ENCODE measurements around the gene TDRD9. TPM values are rescaled to one million over a fixed set of nuclear protein-coding genes. Genes with fewer than 3 reads are reported as not detected.

Gene TDRD9
- total RNA-seq, 2 donors from 2014 or later: 1.1 to 2.1 TPM

DNA sequence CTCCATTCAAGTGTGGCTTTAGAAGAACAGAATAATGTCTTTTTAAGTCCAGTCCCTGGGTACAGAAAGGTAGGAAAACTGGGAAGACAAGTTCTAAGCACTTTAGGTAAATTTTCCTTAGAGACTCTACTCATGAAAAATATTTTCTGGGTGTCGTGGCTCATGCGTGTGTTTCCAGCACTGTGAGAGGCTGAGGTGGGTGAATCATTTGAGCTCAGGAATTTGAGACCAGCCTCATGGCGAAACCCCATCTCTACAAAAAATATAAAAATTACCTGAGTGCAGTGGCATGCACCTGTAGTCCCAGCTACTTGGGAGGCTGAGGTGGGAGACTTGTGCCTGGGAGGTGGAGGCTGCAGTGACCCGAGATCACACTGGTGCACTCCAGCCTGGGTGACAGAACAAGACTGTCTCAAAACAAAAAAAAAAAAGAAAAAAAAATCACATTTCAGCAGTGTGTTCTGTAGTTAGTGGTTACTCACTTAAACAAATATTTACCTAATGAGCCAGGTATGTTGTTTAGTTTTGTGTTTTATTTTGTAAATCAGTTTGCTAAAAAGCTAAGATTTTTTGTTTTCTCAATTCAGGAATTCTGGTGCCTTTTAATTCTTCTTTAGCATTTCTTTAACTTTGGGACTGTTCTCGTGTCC lies 66.4 kb downstream of the TDRD9 start:
- DNase-seq (ENCODE audit: low spot score) (no peak), ATAC-seq (no peak)
- H3K27ac Mint-ChIP-seq: no peak overlapping the region
- H3K4me3 Mint-ChIP-seq: no peak overlapping the region
- no peaks in the 10 kb centered on the region for H3K36me3 Mint-ChIP-seq
- peaks cover 6 to 26% of the 10 kb centered on the region in 2 donors for H3K27me3 Mint-ChIP-seq
- H3K4me1 Mint-ChIP-seq (ENCODE audit: low read depth in 2 of 2): no peaks in the 10 kb centered on the region
- no peaks in the 10 kb centered on the region for H3K9me3 Mint-ChIP-seq

DNA sequence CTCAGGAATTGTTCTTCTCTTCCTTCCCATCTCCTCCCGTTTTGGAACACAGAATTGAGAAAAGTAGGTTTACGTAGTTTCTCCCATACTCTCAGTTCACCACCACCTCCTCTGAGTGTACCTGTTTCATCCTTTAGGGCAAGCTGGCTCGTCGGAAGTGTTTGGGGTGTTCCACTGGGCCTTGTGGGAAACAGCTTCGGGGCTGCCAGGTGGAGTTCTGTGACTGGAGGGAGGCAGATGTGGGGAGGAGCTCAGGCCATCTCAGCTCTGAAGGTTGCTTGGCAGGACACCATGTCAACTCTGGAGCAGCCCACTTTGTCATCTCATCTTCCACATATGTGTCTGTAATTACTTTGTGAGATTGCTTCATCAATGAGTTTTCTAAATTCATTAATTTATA lies 67.6 kb downstream of the TDRD9 start:
- H3K27ac Mint-ChIP-seq: no peak overlapping the region
- H3K9me3 Mint-ChIP-seq: no peaks in the 10 kb centered on the region
- DNase-seq (ENCODE audit: low spot score): no peak
- H3K4me1 Mint-ChIP-seq (ENCODE audit: low read depth in 2 of 2): no peaks in the 10 kb centered on the region
- H3K27me3 Mint-ChIP-seq: peaks cover 3 to 23% of the 10 kb centered on the region in 2 donors
- no peak overlapping the region for H3K4me3 Mint-ChIP-seq
- no peaks in the 10 kb centered on the region for H3K36me3 Mint-ChIP-seq
- ATAC-seq: no peak

DNA sequence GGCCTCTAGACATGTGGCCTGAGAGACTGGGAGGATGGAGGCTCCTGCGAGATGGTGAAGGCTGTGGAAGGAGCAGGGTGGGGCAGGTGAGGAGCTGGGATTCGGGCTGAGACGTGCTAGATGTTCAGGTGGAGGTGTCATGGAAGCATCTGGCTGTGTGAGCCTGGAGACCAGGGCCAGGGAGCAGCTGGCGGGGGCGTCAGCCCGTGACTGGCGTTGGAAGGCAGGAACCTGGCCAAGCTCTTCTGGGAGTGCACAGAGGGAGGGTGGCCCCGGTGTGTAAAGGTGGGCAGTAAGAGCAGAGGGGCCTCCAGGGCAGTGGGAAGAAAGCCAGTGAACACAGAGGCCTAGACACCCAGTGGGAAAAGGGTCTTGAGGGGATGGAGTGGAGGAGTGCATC lies 69.1 kb downstream of the TDRD9 start:
- no peak overlapping the region for H3K4me3 Mint-ChIP-seq
- DNase-seq (ENCODE audit: low spot score) (no peak), ATAC-seq (peak; percentile 28 to 41)
- H3K9me3 Mint-ChIP-seq: no peaks in the 10 kb centered on the region
- no peak overlapping the region for H3K27ac Mint-ChIP-seq
- H3K4me1 Mint-ChIP-seq (ENCODE audit: low read depth in 2 of 2): no peaks in the 10 kb centered on the region
- no peaks in the 10 kb centered on the region for H3K36me3 Mint-ChIP-seq
- peaks cover 6 to 29% of the 10 kb centered on the region in 2 donors for H3K27me3 Mint-ChIP-seq

DNA sequence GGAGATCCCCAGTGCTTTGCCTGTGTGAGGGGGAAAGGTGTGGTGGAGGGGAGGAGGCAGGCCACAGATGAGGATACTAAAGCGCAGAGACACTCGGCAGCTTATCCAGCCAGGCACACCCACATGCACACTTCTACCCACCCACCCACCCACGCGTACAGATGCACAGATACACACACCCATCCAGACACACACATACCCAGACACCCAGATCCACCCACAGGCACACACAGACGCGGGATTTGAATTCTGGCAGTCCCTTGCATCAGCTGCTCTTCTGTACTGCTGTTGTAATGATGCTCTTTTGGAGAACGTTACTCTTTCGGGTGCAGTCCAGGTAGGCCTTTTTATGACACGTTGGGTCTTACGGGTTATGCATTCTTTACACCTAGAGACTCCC lies 69.8 kb downstream of the TDRD9 start:
- Mint-ChIP-seq H3K27me3 (peaks cover 6 to 29% of the 10 kb centered on the region in 2 donors), H3K9me3 (no peaks in the 10 kb centered on the region), H3K4me1 (ENCODE audit: low read depth in 2 of 2) (no peaks in the 10 kb centered on the region), H3K36me3 (no peaks in the 10 kb centered on the region), H3K27ac (no peak overlapping the region), H3K4me3 (no peak overlapping the region)
- DNase-seq (ENCODE audit: low spot score): no peak
- ATAC-seq: peak; percentile 28 to 33

DNA sequence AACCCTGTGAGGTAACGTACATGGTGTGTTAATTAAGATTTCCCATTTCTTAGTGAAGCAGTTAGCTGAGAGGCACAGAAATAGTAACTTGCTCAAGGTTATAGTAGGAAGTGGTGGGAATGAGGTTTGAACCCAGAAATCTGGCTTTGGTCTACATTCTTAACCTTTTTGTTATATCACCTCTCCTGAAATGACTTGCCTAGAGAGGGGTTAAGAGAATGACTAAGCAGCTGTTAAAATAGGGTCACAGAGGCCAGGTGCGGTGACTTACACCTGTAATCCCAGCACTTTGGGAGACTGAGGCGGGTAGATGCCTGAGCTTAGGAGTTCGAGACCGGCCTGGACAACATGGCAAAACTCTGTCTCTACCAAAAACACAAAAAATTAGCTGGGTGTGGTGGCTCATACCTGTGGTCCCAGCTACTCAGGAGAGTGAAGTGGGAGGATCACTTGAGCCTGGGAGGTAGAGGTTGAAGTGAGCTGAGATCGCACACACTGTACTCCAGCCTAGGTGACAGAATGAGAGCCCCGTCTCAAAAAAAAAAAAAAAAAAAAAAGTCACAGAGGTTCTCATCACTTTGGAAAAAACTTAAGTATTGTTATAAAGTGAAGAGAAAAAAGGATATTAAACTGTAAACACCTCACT lies 71.7 kb downstream of the TDRD9 start:
- Mint-ChIP-seq H3K27me3 (peaks cover 6 to 19% of the 10 kb centered on the region in 2 donors), H3K27ac (no peak overlapping the region), H3K36me3 (no peaks in the 10 kb centered on the region), H3K4me1 (ENCODE audit: low read depth in 2 of 2) (no peaks in the 10 kb centered on the region), H3K9me3 (no peaks in the 10 kb centered on the region), H3K4me3 (no peak overlapping the region)
- DNase-seq (ENCODE audit: low spot score): no peak
- ATAC-seq: no peak

DNA sequence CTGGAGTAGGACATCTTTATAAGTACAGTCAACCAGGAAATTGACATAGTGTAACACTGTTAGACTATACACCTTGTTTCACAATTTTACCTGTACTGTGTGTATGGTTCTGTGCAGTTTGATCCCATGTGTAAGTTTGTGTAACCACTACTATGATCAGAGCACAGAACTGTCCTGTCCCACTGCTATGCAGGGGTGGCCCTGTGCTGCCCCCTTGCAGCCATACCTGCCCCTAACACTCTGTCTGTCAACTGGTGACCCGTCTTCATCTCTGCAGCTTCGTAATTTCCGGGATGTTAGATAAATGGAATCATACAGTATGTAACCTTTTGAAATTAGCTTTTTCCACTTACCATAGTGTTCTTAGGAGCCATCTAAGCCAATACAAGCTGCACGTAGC lies 72.7 kb downstream of the TDRD9 start:
- peaks cover 11 to 30% of the 10 kb centered on the region in 2 donors for H3K27me3 Mint-ChIP-seq
- H3K9me3 Mint-ChIP-seq: no peaks in the 10 kb centered on the region
- DNase-seq (ENCODE audit: low spot score) (no peak), ATAC-seq (peak in 1 of 2 donors; percentile 57)
- no peaks in the 10 kb centered on the region for H3K4me1 Mint-ChIP-seq (ENCODE audit: low read depth in 2 of 2)
- no peak overlapping the region for H3K27ac Mint-ChIP-seq
- H3K36me3 Mint-ChIP-seq: no peaks in the 10 kb centered on the region
- H3K4me3 Mint-ChIP-seq: no peak overlapping the region

DNA sequence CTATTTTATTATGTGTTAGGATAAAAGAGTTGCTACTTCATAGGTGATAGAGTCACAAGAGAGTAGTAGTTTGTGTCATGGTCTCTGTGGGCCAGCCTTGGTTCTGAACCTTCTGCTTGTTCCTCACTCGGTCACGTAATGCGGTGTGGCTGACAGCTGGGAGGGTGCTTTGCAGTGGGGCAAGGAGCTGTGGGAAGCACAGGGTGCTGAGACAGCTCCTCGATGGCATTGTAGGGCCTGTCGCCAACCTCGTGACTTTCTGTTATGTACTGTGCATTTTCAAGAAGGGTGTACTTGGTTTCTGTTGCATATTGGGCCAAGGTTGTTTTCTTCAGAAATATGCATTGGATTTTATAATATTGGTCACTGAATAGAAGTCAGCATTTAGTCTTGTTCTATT lies 75.4 kb downstream of the TDRD9 start:
- no peak for ATAC-seq
- no peaks in the 10 kb centered on the region for H3K9me3 Mint-ChIP-seq

DNA sequence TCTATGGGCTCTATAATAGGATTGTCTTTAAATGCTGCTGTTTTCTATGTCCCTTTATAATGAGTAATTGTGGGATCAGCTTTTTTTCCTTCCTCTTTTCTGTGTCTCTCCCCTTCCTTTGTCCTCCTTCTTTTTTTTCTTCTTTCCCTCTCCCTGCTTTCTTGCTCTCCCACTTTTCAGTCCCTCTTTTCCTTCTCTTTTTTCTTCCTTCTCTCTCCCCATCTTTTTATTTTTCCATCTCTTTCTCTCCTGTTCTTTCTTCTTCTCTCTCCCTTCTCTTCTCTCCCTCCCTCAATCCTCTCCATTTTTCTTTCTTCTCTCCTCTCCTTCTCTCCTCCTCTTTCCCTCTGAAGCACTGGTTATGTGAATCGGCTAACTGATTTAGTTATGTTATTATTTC lies 76.6 kb downstream of the TDRD9 start:
- DNase-seq (ENCODE audit: low spot score): no peak
- H3K27me3 Mint-ChIP-seq: peaks cover 13 to 38% of the 10 kb centered on the region in 2 donors
- no peak overlapping the region for H3K4me3 Mint-ChIP-seq
- H3K36me3 Mint-ChIP-seq: no peaks in the 10 kb centered on the region
- H3K9me3 Mint-ChIP-seq: no peaks in the 10 kb centered on the region
- no peak for ATAC-seq
- H3K27ac Mint-ChIP-seq: no peak overlapping the region
- no peaks in the 10 kb centered on the region for H3K4me1 Mint-ChIP-seq (ENCODE audit: low read depth in 2 of 2)

More for the DNA sequence above, 75.4 kb downstream of the TDRD9 start:
- Mint-ChIP-seq H3K4me3 (no peak overlapping the region), H3K27ac (no peak overlapping the region), H3K36me3 (no peaks in the 10 kb centered on the region), H3K27me3 (peaks cover 13 to 46% of the 10 kb centered on the region in 2 donors), H3K4me1 (ENCODE audit: low read depth in 2 of 2) (no peaks in the 10 kb centered on the region)
- DNase-seq (ENCODE audit: low spot score): no peak

DNA sequence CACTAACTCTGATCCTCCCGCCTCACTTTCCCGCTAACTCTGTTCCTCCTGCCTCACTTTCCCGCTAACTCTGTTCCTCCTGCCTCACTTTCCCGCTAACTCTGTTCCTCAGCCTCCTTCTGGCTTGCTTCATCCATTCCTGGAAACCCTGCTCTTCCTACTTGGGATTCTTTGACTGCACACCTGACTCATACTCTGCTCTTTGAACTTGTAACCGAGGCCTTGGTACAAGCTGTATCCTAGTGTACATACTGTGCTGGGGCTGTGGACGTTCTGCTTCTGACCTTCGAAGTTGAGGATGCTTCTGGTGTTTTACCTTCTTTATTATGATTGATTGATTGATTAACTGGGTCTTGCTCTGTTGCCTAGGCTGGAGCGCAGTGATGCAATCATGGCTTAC lies 77.2 kb downstream of the TDRD9 start:
- ATAC-seq: no peak
- Mint-ChIP-seq H3K4me3 (no peak overlapping the region), H3K27me3 (peaks cover 13 to 38% of the 10 kb centered on the region in 2 donors), H3K9me3 (no peaks in the 10 kb centered on the region), H3K27ac (no peak overlapping the region), H3K4me1 (ENCODE audit: low read depth in 2 of 2) (no peaks in the 10 kb centered on the region), H3K36me3 (no peaks in the 10 kb centered on the region)
- no peak for DNase-seq (ENCODE audit: low spot score)

DNA sequence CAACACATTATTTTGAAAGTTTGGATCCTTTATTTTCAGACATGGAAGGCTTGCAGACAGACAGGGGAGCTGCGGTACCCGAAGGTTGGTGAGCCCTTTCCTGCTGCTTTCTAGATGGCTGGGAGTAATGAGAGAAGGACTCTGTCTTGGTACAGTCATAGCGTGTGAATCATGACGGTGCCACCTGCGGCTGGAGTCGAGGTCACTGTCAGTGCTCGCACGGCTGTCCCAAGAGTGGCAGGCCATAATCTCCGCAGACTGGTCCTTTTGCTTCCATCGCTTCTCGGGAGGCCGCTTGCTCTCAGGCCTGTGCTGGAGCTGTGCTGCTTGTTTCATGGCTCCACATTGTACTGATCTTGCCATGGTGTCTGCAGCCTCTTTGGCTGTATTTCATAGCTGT lies 78.9 kb downstream of the TDRD9 start:
- ATAC-seq (no peak), DNase-seq (ENCODE audit: low spot score) (no peak)
- H3K27me3 Mint-ChIP-seq: peaks cover 9 to 31% of the 10 kb centered on the region in 2 donors
- no peak overlapping the region for H3K4me3 Mint-ChIP-seq
- H3K27ac Mint-ChIP-seq: no peak overlapping the region
- H3K4me1 Mint-ChIP-seq (ENCODE audit: low read depth in 2 of 2): no peaks in the 10 kb centered on the region
- H3K36me3 Mint-ChIP-seq: no peaks in the 10 kb centered on the region
- H3K9me3 Mint-ChIP-seq: no peaks in the 10 kb centered on the region

DNA sequence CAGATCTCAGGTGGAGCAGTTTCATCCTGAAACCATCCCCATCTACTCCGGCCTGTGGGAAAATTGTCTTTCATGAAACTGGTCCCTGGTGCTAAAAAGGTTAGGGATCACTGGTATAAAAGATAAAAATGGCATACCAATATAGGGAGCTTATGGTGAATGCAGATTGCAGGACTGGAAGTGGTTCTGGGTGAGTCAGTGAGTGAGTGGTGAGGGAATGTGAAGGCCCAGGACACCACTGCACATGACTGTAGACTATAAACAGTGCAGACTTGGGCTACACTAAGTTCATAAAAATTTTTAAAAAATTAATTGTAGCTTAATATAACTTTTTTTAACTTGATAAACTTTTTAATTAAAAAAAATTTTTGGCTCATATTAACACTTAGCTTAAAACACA lies 81.0 kb downstream of the TDRD9 start:
- no peaks in the 10 kb centered on the region for H3K36me3 Mint-ChIP-seq
- no peaks in the 10 kb centered on the region for H3K9me3 Mint-ChIP-seq
- H3K4me3 Mint-ChIP-seq: no peak overlapping the region
- no peak overlapping the region for H3K27ac Mint-ChIP-seq
- DNase-seq (ENCODE audit: low spot score): no peak
- no peak for ATAC-seq
- peaks cover 9 to 31% of the 10 kb centered on the region in 2 donors for H3K27me3 Mint-ChIP-seq
- no peaks in the 10 kb centered on the region for H3K4me1 Mint-ChIP-seq (ENCODE audit: low read depth in 2 of 2)

DNA sequence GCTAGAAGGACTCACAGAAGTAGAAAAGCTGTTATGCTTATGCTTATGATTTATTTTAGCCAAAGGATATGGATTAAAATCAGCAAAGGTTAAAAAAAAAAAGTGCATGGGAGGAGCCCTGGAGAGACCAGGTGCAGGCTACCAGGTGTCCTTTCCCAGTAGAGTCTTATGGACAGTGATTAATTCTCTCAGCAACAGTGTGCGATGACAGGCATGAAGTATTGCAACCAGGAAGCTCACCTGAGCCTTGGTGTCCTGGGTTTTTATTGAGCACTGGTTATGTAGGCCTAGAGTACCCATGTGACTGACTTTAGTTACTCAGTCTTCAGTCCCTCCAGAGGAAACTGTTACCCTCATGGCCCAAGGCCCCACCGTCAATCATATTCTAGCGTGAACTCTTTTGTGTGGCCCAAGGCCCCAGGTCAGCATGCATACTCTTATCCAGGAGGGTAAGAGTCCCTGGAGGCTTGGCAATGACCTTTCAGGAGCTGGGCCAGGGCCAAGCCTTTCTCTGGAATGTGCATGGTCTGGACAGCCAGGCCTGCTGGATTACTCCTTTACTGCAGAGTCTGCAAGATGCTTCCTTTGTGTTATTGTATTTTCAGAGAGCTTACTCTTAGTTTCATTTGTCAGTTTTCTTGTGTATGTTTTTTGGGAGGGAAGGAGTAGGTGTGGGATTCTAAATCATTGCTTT lies 83.7 kb downstream of the TDRD9 start:
- Mint-ChIP-seq H3K4me3 (no peak overlapping the region), H3K4me1 (ENCODE audit: low read depth in 2 of 2) (no peaks in the 10 kb centered on the region), H3K27me3 (peaks cover 7 to 19% of the 10 kb centered on the region in 2 donors), H3K27ac (no peak overlapping the region), H3K9me3 (no peaks in the 10 kb centered on the region), H3K36me3 (no peaks in the 10 kb centered on the region)
- no peak for DNase-seq (ENCODE audit: low spot score)
- ATAC-seq: peak in 1 of 2 donors; percentile 31

DNA sequence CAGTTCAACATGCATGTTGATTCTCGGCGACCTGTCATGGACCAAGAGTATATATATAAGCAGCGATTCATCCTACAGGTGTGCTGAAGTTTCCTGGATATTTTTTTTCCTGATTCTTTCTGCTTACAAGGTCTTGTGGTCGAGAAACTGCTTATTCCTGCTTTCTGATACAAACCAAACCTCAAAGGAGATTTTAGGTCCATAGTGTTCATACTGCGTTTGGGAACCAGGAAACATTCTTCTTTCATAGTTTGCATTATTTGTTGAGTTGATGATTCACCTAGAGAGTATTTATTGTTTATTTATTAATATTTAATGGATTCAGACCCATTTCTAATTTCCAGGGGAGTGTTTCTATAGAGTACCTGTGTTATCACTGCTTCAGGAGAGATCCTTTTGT lies 86.5 kb downstream of the TDRD9 start:
- H3K27ac Mint-ChIP-seq: no peak overlapping the region
- ATAC-seq (no peak), DNase-seq (ENCODE audit: low spot score) (no peak)
- H3K9me3 Mint-ChIP-seq: no peaks in the 10 kb centered on the region
- H3K4me1 Mint-ChIP-seq (ENCODE audit: low read depth in 2 of 2): no peaks in the 10 kb centered on the region
- H3K4me3 Mint-ChIP-seq: no peak overlapping the region
- peaks cover 11 to 28% of the 10 kb centered on the region in 2 donors for H3K27me3 Mint-ChIP-seq
- H3K36me3 Mint-ChIP-seq: no peaks in the 10 kb centered on the region

DNA sequence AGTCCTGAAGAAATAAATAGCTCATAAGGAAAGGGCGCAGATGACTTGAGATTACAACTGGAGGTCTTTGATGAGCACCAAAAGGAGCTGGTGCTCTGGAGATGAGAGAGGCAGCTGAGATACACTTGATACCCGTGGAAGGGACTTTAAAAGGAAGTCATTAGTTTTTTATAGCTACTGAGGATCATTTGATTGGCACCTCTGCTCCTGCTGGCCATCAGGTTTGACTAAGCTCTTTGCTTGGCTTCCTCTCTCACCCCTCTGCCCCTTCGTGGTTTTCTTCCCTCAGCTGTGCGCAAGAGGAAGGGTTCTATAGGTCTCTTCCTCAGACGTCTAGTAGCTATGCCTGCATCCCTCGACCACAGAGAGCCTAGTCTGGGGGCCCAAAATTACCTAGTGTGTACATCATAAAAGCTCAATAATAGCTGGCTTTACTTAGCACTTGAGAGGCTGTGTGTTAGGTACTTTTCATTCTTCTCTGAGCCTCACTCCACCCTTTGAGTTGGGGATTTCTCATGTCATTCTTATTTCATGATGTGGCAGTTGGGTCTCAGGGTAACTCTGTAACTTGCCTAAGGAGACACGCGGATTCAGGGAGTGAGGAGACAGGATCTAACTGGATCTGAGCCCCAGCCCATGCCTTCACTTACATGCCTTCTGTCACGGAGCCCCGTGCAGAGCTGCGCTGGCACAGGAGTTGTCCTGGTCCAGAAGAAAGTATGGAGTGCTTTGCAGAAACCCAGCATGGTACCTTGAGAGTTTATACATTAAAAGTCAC lies 88.8 kb downstream of the TDRD9 start:
- Mint-ChIP-seq H3K36me3 (no peaks in the 10 kb centered on the region), H3K27me3 (peaks cover 21 to 43% of the 10 kb centered on the region in 2 donors), H3K4me3 (no peak overlapping the region), H3K4me1 (ENCODE audit: low read depth in 2 of 2) (no peaks in the 10 kb centered on the region), H3K27ac (no peak overlapping the region), H3K9me3 (no peaks in the 10 kb centered on the region)
- ATAC-seq (no peak), DNase-seq (ENCODE audit: low spot score) (no peak)

All from natural killer cell treated with Interleukin-12 subunit alpha and Interleukin-12 subunit beta and Interleukin-15 and Interleukin-18, amount 100 ng/mL, for 72 hours (primary cell).